B cell (primary cell): ENCODE measurements around the gene OR51L1.

Experiments
- CTCF ChIP-seq: fragments of 200-600 bp; IDR thresholded peaks from one replicate; pipeline ENCODE4 v1.8.0; 2022; ENCODE audit warnings: antibody characterized with exemption, mild to moderate bottlenecking
- EZH2 ChIP-seq: IDR thresholded peaks from 2 replicates; pipeline ENCODE4 v1.6.1; 2012; ENCODE audit warnings: borderline replicate concordance, low read depth, mild to moderate bottlenecking, moderate library complexity, low read length; ENCODE audit not compliant: insufficient read depth, poor library complexity, severe bottlenecking

GRCh38 chr11:5007561-5007960, 12.9 kb downstream of the OR51L1 start:
- TF ChIP-seq CTCF (no peak), EZH2 (no peak)
